HG03108 (cell line): ENCODE results near the gene TRUB2.
"Not testable (repeated sequence)": the region's sequence is repeated elsewhere in the genome, so short reads cannot be mapped to it uniquely, and the experiment has no call there.

Experiments
- ATAC-seq: cut with Tn5 transposase; IDR thresholded peaks from one replicate; pipeline ENCODE4 v1.9.1; 2021; ENCODE audit warnings: moderate library complexity; ENCODE audit not compliant: unreplicated experiment

Gene TRUB2

GRCh38 chr9:128340691-128341434 lies 18.6 kb upstream of the TRUB2 start:
- peak; percentile 5 for ATAC-seq

GRCh38 chr9:128339761-128340690 lies 17.8 kb upstream of the TRUB2 start, which contains the start of gene SLC27A4:
TSS of gene SLC27A4 (plus strand) at chr9:128340527. CDS start at chr9:128343133, 2,606 bp downstream.
- peak; percentile 74 for ATAC-seq

- not testable (repeated sequence) for ATAC-seq
Observed at GRCh38 chr9:128338852-128339614, 16.8 kb upstream of the TRUB2 start.

- ATAC-seq = no peak
Observed at GRCh38 chr9:128337936-128338335, 15.7 kb upstream of the TRUB2 start.

GRCh38 chr9:128335914-128336313 lies 13.7 kb upstream of the TRUB2 start:
- no peak for ATAC-seq

GRCh38 chr9:128335161-128335560 lies 12.9 kb upstream of the TRUB2 start:
- no peak for ATAC-seq

GRCh38 chr9:128333451-128333869 lies 11.2 kb upstream of the TRUB2 start:
- ATAC-seq = no peak

GRCh38 chr9:128325629-128326028 lies 3.4 kb upstream of the TRUB2 start:
- no peak for ATAC-seq

- no peak for ATAC-seq
Observed at GRCh38 chr9:128324401-128324800, 2.2 kb upstream of the TRUB2 start.

GRCh38 chr9:128323791-128324190 lies 1.5 kb upstream of the TRUB2 start:
- no peak for ATAC-seq

GRCh38 chr9:128323212-128323730 lies 1.0 kb upstream of the TRUB2 start:
- no peak for ATAC-seq

GRCh38 chr9:128321879-128322403 lies 306 bp downstream of the TRUB2 start:
- no peak for ATAC-seq

- ATAC-seq = no peak
Observed at GRCh38 chr9:128321343-128321742, 904 bp downstream of the TRUB2 start.

- no peak for ATAC-seq
Observed at GRCh38 chr9:128317629-128318028, 4.6 kb downstream of the TRUB2 start.

GRCh38 chr9:128316421-128316820 lies 5.8 kb downstream of the TRUB2 start:
- ATAC-seq = no peak

GRCh38 chr9:128314697-128315096 lies 7.5 kb downstream of the TRUB2 start:
- no peak for ATAC-seq

- ATAC-seq = no peak
Observed at GRCh38 chr9:128310461-128310860, 11.8 kb downstream of the TRUB2 start.

- no peak for ATAC-seq
Observed at GRCh38 chr9:128309551-128309950, 12.7 kb downstream of the TRUB2 start.

GRCh38 chr9:128304971-128305288 lies 17.3 kb downstream of the TRUB2 start:
- ATAC-seq = no peak

- ATAC-seq = no peak
Observed at GRCh38 chr9:128304136-128304970, 17.9 kb downstream of the TRUB2 start.
